Medulla oblongata (tissue), 1 donor: ENCODE results near the gene ELL2.
A peak's percentile ranks its signal among the peaks of the same experiment; 100 is the strongest.

Source experiments
- DNase-seq: peaks from one replicate; pipeline ENCODE4 v3.0.0-alpha.2; 2015; ENCODE audit errors: extremely low spot score

The ELL2 gene

DNA sequence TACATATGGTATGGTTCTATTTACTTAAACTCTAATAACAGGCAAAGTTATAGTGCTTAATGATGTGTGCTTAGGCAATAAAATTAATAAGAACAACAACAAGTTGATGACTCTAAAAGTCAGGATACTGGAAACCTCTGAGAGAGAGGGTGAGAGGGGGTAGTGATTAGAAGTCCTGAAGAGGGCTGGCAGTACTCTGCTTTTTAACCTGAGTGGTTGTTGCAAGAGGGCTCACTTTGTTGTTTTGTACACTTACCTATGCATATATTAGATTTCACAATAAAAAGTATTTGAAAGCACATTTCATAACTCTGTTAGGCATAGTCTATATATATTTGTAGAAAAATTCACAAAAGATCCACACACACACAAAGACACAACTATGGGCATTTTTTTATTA lies 21.4 kb upstream of the ELL2 start:
- no peak for DNase-seq

DNA sequence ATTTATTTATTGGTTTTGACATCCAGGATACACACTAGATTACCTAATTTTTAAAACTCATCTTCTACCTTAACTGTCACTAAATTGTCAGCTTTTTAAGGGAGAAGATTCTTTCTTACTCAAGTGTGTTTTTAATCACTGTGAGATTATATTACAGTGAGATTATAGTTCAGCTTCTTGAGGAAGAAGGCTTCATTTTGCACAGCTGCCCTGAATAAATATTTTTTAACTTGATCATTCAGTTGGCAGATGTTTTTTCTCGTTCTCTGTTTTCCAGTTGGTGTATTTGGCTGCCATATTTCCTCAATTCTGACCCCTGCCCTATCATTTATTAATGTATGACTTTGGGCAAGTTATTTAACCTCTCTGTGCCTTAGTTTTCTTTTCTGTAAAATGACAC lies 15.0 kb upstream of the ELL2 start:
- no peak for DNase-seq

DNA sequence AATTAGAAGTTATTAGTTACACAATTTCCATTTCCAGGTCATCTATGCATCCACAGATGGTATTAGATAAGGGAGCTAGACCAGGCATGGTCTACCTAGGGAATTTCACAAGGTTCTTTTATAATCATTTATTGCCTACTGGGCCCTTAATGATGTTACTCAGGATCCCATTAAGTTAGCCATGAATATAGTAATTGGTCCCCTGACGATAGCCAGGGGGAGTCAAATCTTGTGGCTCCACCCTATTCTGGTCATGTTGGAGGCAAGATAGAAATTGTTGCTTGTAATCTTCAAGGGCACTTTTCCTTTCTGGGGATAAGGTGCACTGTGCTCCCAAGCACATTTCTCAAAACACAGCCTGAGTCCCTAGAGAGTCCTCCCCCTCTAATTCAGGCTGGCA lies 14.1 kb upstream of the ELL2 start:
- DNase-seq = no peak

DNA sequence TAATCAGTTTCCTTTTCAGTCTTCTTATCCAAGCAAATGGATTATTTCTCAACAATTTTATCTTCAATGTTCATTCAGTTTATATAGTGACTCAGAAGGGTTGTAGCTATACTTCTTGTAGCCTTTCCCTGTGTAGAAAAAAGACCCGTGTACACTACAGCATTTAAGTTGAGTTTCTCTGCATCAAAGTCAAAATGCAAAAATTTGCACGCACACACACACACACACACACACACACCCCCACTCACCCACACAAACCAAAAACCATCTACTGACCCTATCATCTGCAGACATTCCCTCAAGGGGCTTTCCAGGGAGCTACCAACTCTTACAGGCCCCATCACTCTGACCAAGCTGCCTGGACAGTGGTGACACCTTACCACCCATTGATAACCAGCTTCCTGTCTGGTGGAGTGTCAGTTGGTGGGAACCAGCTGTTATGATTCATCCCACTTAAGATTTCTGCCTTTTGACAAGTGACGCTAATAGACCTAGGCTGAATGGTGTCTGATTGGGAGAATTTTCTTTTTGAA lies 12.2 kb upstream of the ELL2 start:
- no peak for DNase-seq

DNA sequence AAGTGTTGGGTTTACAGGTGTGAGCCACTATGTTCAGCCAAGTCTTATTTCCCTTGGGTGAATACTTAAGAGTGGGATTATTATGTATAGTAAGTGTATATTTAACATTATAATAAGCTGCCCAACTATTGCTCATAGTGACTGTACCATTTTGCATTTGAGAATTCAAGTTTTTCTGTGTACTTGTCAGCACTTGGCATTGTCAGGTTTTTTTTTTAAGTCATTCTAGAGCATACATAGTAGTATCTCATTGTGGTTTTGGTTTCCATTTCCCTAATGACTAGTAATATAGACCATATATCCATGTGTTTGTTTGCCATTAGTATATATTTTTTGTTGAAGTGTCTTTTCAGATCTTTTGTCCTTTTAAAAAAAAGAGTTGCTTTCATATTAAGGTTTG lies 10.5 kb upstream of the ELL2 start:
- no peak for DNase-seq

DNA sequence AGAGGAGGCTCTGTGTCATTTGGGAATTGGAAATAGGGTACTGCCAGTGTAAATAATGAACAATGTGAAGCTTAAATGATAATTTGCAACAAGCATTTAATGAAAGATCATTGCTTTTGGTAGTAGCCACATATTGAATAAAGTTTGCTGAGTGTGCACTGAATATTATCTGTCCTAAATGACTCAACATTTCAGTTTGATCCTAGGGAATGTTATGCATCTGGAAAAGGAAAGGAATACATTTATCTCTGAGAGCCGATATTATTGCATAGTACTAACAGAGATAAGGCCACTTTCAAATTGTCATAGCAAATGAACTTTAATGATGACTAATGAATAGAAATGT lies 8.7 kb upstream of the ELL2 start:
- DNase-seq = no peak

DNA sequence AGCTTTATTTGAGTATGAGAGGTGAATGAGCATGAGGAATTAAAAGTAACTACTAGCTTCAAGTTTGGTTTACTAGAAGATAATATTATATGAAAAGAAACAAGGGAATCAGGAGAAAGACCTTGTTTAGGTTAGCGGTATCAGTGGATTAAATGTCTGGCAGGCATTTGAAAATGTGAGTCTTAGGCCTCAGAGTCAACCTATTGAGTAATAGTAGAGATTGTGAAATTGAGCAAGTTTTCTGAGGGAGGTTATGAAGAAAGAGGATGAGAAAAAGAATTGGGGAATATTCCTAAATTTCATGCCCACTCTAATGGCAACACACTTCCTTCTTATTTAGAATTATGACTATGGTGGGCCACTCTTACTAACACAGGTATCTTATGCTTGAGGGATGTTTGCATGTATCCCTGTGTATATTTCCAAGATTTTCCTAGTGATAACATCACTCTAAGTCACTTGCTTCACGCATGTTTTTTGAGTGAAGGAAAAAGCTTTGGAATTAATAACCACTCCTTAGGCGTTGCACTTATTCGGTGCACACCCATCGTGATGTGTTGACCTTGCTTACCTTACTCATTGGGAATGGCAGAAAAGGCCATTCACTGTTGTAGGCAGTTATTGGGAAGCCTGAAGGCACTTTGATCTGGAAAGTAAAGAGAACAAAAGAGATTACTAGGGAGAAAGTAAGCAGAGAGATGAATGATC lies 8.2 kb upstream of the ELL2 start:
- no peak for DNase-seq

DNA sequence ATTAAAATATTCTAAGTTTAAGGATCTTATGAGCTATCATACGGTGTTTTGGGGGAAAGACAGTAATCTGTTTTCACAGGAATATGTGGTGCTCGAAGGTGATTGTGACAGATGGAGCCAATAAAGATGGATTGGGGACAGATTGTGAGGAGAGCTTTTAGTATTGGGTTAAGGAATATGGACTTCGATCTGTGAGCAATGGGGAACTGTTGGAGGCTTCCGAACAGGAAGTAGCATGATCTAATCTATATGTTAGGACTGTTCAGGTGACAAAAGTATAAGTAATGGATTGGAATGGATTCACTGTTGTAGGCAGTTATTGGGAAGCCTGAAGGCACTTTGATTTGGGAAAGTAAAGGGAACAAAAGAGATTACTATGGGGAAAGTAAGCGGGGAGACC lies 7.4 kb upstream of the ELL2 start:
- DNase-seq = no peak

DNA sequence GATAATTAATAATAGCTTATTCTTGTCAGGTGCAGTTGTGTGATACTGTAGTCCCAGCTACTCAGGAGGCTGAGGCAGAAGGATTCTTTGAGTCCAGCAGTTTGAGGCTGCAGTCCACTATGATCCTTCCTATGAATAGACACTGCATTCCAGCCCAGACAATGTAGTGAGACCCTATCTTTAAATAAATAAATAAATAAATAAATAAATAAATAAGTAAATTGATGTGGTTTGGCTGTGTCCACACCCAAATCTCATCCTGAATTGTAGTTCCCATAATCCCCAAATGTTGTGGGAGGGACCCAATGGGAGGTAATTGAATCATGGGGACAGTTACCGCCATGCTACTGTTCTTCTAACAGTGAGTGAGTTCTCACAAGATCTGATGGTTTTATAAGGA lies 5.6 kb upstream of the ELL2 start:
- DNase-seq = no peak

DNA sequence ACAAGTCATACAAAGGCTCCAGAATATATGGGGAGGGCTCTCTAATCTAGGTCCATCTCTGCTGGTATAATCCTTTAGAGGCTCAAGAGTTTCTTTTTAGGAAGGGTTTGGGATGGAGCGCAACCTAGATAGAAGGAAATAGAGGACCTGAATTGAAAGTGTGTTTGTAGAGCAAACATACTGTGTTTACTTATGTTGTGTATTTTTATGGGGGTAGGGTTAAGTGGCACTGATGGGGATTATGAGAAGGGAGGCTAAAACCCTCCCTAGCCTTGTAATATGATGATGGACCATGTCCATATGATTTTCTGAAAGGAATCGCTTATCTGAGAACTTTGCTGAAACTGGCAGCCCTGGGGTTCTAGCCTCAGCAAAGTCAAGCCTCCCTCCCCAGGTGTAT lies 4.4 kb upstream of the ELL2 start:
- DNase-seq = no peak

DNA sequence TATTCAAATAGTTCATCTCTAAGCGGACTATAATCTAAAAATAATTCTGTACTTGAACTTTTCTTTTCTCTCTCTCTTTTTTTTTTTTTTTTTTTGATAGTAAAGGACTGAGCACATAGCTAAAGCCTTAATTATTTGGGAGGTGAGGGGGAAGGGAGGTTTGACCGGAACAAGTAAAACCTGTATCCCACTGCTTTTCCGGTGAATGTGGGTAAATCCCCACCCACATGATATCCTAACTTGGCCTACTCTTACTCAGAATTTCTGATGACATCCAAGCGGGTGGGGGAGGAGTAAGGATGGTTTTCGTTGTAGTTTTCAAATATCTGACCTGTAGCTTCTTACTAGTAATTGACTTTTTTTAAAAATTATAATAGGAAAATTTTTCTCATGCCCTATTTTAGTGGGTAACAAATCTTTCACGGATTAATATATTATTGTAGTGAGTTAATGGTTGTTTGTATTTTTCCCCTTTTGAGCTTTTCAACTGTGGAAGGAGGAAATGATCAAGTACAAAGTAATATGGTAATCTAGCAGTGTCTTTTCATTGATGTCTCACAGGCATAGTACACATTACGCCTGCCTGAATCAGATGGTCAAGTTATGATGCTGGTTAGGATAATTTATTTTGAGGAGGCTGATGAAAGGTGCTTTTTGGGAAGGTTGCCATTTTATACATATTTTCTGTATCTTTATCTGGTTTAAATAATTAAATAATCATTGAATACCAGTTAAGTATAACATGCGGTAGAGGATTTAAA lies 2.2 kb upstream of the ELL2 start:
- DNase-seq = no peak

DNA sequence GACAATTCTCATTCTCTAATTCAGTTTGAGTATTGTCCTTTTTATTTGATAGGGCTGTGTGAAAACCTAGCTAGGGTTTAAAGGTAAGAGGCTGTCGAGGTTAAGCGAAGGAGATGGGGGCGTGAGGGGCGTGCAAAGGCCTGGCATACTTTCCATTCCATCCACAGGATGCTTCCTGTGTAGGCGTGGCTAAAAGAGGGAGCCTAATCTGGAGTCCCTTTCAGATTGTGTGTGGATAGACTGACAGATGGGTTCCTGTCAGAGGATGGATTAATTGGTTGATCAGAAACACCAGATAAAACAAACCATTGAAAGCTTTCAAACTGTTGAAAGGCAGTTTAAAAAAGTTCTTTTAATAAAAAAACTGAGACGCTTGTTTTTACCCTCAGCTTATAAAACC lies 1.1 kb upstream of the ELL2 start:
- DNase-seq = no peak

DNA sequence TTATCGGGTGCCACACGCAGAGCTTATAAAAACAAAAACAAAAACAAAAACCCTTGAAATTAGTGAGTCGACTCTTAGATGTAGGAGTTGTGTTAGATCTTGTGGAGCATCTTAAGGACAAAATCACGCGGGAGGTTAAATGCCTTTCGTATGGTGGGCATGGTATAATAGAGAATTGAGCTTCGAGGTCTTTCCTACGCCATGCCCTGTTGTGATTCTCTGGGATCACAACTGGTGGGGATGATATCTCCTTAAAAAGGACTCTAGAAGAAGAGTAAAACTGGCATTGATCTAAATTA lies 773 bp upstream of the ELL2 start:
- no peak for DNase-seq

DNA sequence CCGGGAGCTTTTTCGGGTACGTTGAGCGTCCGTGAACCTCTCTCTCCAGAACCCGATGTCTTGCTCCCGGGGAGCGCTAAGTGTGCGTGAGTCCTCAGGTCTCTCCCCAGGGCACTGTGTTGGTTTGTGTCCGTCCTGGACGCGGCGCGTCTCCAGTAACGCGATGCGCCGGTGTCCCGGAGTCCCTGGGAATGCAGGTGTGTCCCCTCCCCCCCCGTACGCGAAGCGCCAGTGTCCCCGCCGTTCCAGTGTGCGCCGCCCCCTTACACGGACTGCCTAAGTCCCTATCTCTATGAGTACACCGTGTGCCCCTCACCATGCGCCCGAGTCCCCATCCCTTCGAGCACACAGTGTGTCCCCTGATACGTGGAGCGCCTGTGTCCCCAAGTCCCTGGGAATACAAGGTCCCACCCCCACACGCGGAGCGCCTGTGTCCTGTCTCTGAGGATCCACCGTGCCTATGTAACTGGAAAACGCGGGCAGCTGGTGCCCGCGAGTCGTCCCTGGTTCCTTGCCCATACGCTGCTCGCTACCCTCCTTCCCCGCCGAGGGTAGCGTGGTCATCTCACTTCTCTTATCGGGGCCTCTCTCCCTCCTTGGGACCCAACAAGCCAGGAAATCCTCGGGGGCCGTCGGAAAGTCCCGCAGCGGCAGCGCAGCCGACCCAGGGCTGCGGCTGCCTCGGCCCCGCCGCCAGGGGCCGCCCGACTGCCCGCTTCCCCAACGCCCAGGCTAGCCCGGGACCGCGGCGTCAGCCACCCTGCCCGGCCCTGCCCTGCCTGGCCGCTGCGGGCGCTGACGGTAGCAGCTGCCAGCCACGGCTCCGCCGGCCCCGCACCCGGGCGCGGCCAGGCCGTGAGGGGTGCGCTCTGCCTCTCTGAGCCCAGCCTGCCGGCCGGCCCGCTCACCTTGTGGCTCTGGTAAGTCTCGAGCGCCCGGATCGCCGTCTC lies 709 bp downstream of the ELL2 start:
- DNase-seq = peak; percentile 76

DNA sequence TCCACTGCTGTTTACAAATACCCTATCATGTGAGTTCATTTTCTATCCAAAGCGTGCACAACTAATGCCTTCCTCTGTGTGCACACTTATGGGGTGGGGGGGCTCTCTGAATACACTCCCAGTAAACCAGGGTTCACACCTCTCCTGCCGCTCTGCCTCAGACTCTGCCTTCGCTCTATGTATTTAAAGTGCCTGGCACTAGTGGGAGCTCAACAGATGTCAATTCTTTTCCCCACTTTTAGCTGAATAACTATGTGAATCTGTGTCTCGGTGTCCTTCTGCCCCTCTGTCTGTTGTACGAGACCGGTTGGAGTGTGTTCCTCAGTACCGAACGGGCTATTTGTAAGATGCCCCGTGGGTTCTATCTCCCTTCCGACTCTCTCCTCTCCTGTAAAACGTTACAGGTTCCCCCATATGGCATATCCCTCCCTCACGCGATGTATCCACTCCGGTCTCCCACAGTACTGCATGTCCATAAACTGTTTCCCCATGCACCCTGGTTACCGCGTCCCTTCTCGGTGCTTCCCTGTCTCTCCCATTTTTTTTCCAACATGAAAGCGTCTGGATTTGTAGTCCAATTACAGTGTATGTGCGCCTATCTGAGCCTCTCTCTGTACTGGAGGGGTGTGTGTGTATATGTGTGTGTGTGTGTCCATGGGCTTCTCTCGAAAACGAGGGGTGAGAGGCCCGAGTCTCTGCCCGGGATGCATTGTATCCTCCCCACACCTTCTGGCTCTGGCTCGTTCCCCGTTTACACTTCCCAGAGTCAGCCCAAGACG lies 1.6 kb downstream of the ELL2 start:
- peak; percentile 60 for DNase-seq

DNA sequence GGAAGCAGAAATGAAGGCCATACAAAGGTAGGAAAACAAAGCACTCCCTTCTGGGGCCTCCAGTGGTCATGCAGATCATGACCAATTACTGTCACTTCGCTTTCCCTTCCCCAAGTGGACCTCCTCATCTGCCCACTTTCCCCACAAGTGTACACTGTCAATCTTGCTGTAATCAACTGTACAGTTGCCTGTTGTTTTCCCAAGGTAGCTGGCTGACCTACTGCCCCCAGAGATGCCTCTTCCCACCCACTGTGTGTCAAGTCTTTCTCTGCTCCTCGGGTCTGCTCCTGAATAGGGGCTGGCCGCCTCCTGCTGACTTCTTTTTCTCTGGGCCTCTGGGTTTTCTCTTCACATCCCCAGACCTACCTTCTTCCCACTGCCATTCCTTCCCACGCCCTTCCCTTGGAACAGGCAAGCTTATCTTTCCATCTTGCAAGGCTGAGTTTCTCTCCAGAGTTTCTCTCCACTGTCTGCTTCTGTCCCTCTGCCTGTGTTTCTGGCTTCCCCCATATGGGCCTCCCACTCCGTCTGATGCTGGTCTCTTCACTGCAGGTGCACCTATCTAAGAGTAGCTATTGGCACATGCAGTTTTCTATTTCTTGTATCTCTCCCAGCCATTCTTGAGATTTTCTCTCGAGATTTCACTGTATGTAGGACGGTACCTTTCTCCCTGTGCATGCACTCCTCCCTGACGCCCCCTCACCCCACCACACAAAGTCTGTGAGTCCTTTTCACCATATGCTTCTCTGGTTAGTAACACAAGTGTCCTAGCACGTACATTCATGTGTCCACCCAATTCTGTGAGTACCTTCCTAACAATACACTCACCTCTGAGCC lies 2.4 kb downstream of the ELL2 start:
- DNase-seq = peak; percentile 49

DNA sequence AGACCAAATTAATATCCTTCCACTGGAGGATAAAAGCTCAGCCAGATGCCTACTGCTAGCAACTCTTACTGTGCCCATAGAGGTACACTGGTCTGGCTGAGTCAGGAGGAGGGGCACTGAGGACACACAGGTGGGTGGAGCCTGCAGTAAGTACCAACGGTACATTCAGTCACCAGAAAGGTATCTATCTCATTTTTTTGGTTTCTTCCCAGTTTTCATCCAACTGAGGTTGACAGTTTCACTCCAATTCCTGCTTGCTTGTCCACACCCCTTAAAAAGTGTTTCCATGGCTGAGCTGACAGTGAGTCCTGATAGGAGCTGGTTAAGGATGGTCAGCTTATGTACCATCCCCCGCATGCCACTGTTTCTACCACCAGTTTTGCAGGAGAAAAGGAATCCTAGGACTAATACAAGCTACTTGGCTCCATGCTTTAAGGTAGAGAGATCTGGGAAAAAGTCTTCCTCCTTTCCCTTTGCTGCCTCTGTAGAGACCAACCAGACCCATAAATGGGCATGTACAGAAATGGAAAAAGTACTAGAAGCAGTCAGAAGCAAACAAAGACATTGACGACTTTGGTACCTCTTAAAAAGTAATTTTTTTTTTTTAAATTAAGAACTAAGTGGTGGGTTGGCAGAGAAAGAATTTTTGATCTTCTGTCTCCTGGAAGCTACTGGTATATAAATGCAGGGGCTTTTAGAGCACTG lies 3.2 kb downstream of the ELL2 start:
- no peak for DNase-seq

DNA sequence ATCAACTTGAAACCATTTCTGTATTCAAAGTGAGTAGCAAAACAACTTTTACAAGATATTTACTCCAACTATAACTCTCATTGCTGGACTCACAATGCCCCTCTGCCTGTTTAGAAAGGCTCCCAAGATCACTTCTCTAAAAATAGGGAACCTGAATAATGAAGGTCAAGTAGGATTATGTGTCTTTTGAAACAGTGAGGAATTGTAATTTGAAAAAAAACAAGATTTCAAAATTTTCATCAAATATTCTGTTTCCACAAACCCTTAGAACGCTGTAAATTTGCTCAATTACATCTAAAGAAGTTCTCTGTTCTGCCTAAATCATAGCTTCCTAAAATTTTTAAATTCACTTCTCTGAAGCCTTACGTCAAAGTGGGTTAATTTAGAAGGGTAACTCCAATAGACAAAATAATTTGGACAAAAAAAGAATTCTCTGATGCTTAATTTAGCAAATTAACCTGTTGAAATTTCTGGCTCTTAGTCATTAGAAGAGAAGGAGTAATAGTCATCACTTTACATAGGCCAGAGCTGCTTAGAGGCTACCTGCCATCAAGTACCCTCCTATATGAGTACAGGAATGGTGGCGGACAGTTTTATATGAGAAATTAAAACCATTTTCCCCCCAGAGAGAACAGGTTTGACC lies 4.0 kb downstream of the ELL2 start:
- DNase-seq = no peak

DNA sequence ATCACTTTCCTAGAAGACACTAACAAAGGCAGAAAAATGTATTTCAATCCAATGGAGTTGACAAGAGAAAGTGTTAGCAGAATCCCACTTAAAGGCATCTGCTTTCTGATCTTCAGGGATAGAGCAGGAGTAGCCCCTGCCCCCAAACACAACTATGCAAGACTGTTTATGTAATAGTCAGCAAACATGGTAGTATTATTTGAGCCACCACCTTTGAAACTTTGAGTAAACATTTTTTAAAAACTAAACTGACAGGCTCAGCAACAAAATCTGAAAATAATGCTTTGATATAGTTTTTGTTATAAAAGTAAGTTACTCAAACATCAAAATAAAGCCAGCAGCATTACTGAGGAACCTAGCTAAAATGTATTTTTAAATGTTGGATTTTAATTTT lies 4.8 kb downstream of the ELL2 start:
- DNase-seq = no peak
